ENCODE measurements around the gene ATXN10.
"Not testable (repeated sequence)": the region's sequence is repeated elsewhere in the genome, so short reads cannot be mapped to it uniquely, and the experiment has no call there.

Gene ATXN10

DNA sequence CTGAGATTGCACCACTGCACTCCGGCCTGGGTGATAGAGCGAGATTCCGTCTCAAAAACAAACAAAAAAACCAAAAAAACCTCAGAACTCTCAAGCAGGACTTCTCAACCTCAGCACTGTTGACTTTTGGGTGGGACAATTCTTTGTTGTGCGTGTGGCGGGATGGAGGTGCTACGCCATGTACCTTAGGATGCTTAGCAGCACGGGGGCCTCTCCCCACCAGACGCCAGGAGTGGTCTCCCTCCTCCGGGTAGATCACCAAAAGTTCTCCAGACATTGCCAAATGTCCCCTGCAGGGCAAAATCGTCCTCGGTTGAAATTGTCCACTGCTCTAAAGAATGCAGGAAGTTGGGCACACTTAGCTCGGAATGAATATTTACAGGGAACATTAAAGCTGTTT lies 26.9 kb upstream of the ATXN10 start:
- no peak for DNase-seq

DNA sequence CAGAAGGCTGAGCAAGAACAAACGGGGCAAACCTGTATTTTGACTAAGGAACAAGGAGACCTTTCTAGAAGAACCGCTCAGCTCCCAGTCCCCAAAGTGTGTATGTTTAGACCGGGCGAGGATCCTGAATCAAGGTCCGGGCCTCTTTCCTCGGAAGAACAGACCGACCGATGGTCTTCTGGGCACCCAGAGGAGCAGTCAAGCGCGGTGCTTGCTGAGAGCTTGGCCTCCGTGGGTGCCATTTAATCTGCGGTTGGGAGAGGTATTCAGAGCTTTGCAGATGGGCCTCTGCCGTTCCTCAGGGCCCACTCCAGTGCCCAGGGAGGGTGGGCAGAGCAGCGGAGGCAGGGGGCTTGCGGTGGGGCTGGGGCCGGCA lies 26.5 kb upstream of the ATXN10 start:
- DNase-seq: no peak

DNA sequence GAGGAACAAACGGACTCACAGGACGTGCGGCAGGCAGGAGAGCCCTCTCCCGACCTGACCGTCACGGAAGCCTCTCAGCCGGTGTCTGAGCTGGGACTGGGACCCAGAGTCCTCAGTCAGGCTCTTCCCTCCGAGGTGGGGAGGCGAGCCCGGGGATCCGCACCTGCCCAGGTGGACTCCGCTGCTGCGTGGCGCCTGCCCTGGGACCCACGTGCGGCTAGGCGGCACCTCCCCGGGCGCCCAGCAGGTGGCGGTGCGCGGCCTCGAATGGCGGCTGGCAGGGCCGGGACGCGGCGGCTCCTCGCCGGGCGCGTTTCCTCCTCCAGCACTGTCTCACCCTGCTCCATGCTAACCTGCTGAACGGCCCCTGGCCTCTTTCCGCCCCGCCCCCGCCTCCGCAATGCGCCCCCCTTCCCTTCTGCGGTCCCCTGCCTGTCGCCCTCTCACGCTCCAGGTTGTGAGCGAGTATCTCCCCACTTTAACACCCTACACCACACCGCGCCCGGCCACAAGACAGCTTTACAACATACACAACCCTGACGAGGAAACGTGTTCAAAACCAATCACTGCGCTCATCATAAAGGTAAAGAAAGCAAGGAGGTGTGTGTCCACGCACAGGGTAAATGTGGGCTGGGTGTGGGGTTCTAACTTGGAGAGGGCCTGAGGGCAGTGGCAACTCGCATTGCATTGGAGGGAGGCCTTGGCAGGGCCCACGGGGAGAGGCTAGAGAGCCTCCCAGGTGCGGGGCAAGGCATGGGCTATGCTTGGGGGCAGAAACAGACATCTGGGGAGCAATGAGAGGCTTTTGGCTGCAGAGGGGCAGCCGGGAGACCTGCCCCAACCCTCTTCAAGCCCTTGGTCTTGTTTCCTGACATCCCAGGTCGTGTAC lies 25.9 kb upstream of the ATXN10 start:
- peak; percentile 38 for DNase-seq

DNA sequence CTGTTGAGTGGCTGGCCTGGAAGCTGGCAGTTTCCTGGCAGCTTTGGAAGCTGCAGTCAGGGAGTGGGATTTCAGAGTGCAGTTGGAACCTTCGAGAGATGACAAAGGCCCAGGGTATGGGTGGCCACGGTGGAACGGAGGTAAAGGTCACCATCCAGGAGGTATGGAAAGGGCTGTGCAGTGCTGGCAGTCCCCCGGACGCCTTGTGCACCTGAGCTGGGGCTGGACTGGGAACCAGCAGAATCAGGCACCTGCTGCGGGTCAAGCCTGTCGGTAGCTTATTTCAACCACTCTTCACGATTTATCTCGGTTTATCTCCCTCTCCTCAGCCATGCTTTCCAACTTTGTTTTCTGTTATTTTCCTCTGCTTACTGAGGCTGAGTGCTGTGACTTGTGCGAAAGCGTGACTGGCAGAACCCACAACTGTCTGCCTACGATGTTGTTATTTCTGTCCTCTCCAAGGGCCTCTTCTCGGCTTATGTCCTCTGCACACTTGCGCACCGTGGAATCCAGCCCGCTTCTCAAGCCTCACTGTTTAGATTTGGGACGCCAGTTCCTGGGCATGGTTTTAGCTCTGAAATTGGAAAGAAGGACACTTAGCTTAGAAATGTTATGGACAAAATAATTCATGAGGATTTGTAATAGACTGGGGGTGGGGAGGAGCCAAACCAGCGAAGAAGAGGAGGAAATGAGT lies 24.0 kb upstream of the ATXN10 start:
- DNase-seq: no peak

DNA sequence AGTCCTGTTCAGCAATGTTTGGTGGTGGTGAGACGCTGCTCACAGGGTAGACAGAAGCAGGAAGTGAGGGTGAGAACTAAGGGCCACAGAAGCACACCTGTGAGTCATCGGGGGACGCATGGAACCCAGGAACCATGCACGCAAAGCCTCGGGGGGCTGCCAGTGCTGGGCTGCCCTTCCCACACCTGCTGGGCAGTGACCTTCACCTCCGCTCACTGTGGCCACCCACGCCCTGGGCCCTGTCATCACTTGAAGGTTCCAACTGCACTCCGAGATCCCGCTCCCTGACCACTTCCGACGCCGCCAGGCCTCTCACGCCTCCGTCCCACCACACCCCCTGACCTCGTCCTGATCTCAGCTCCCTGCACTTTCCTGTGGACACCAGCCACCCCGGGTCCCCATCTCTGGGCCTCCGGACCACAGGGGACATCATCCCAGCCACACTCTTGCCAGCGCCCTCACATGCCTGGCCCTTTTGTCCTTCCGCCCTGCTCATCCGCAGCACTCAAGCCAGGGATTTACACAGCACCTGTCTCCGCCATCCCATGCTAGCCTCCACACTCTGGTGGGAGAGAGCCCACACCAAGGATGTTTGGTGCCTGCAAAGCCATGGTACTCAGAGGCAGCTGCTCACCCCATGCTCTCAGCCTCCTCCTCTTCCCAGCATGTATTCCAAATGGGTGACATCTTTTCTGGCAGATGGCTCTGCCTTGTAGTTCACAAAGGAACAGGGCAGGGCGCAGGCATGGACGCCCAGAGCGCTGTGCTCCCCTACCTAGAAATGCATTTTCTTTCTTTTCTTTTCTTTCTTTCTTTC lies 23.1 kb upstream of the ATXN10 start:
- no peak for DNase-seq

DNA sequence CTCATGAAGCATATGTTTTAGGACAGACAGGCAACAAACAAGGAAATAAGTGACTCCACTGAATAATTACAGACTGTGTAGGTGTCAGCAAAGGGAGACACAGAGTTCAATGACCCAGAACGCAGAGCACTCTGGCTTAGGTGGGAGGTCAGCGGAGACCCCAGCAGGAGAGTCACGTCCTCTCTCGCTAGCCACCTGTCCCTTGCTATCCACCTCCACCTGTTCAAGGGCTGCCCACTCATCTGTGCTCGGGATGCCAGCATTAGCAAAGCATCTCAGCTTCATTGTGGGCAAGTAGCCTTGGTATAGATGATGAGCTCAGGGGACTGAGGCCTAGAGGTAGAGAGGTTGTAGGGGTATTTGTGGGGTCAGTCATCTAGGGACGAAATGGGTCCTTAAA lies 21.8 kb upstream of the ATXN10 start:
- no peak for DNase-seq

DNA sequence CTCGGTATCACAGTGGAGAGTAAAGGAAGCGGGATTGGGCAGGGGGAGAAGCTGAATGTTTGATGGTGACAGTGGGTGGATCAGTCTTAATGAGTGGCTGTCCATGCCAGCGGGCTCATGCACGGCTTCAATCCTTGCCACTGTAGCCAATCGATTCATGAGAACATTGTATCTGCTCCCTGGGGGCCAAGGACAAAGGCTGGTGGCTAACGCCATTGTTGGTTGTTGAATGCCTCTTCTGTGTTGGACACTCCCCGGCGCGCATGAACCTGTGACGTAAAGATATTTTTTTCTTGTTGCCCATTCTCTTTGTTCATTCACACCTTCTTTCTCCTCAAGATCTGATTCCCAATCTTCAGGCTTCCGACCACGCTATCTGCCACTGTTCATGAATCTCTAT lies 20.9 kb upstream of the ATXN10 start:
- DNase-seq: no peak

DNA sequence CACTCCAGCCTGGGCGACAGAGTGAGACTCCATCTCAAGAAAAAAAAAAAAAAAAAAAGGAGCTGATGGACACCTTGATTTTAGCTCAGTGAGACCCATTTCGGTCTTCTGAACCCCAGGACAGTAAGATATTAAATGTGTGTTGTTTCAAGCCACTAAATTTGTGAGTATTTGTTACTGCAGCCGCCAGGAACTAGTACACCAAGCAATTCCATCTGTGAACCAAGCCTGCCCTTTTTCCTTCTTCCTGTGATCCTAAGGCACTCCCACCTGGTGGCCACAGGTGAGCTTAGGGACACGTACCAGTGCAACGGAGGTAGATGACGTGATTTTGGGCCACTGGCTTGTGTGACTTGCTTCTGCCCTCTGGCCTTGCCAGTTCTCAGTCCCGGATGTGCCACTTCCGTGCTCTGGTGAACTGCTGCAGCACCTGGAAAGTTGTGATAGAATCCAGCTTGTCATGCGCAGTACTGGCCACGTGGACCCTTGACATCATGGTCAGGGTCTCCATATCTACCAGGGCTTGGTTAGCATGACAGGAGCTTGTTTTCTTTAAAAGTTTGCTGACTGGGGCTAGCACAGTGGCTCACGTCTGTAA lies 19.6 kb upstream of the ATXN10 start:
- no peak for DNase-seq

DNA sequence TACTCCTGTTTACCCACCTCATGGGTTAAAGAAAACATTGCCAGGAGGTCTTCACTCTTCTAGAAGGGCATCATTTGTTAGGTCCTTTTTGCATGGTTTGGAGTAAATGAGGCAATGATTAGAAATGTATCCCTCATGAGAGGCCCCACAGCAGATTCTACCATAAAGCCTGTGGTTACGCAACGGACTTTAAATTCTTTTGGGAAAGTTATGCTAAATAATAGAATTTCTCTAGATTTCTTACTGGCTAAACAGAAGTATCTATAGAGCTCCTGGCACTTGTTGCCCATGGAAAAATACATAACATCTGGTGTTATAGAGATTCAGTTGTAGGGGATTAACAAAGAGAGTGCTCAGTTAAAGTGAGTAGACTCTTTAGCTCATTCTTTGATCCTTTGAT lies 15.1 kb upstream of the ATXN10 start:
- no peak for DNase-seq

DNA sequence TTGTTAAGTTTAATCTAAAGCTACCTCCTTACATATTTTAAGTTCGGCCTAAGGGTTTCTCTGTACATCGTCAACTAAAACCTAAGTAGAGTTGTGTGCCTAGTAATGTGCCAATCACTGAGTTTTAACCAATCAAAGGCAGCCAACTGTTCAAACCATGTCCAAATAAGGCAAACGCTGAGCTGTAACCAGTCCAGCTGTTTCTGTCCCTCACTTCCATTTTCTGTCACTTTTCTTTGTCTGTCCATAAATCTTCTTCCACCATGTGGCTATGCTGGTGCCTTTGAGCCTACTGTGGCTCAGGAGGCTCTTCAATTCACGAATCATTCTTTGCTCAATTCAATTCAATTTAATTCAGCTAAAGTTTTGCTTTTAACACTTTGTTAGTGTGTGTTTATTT lies 13.9 kb upstream of the ATXN10 start:
- no peak for DNase-seq

DNA sequence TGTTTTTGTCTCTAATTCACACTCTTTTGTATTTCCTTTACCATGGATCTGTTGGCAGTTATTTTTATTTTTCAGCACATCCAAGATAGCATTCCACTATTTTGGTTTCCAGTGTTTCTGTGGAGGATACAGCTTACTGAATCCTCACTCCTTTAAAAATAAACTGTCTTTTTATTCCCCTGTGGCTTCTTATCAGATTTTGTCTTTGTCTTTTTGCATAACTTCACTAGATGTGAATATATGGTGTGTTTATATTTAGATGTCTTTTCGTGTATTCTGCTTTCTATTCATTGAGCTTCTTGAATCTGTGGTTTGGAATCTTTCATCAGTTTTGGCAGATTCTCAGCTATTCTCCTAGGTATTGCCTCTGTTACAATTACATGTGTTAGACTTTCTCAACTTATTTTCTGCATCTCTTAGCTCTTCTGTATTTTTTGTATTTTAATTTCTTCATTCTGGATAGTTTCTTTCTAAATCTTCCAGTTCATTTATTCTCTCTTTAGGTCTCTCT lies 7.4 kb upstream of the ATXN10 start:
- DNase-seq: no peak

DNA sequence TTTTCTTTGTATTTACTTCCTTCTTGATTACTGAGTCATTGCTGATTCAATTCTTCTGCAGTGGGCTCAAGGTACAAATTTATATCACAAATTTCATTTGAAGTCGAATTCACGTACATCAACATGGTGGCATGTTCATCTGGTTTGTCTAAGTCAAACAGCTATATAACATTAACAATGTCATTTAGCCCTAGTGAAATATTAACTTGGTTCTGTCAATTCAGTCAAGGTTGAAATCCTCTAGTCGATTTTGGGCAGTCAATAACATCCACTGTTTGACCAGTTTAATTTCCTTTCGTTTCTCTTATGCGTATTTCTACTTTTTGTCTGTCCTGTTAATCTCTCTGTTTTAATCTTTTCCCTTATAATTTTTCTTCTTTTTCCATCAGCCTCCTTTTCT lies 4.1 kb upstream of the ATXN10 start:
- no peak for DNase-seq

DNA sequence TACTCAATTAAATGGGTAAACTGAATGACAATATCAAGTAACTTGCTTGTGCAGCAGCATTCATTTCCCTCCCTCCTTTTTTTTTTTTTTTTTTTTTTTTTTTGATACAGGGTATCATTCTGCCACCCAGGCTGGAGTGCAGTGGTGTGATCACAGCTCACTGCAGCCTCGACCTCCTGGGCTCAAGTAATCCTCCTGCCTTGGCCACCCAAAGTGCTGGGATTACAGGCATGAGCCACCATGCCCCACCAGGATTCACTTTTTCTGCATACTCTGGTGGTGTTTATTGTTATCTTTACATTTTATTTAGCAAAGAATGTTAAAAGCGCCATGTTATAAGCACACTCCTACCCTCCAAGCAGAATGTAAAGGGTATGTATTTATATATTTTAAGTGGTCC lies 1.3 kb upstream of the ATXN10 start:
- DNase-seq: not testable (repeated sequence)

DNA sequence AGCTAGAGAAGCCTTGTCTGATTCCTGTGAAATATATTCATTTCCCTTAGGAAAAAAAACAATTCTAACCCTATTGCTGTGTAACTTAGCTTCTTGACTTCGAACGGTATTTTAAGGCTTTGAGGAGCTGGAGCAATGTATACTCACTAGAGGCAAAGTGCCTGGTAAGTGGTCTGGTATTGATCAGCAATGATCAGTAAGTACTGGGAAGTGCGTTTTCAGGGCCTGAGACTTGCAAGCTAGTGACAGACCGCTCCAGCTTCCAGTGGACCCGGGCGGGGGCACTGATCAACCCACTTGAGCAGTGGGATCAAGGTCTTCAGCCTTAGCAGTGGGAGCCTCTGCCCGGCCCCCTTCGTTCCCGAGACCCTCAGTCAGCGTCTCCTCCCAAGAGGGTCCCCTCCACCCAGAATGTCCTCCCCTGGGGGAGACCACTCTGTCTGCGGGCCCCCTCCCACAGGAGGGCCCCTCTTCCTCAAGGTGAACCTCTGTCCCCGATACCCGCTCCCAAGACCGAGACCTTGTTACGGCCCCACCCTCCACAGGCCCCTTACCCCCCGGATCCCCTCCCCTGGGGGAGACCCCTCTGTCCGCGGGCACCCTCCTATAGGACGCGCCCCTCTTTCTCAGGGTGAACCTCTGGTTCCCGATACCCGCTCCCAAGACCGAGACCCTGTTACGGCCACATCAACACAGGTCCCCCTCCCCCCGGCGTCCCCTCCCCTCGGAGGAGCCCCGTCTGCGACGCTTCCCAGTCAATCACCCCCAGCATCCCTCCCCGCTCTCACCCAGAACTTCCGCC lies 452 bp upstream of the ATXN10 start:
- DNase-seq: no peak

DNA sequence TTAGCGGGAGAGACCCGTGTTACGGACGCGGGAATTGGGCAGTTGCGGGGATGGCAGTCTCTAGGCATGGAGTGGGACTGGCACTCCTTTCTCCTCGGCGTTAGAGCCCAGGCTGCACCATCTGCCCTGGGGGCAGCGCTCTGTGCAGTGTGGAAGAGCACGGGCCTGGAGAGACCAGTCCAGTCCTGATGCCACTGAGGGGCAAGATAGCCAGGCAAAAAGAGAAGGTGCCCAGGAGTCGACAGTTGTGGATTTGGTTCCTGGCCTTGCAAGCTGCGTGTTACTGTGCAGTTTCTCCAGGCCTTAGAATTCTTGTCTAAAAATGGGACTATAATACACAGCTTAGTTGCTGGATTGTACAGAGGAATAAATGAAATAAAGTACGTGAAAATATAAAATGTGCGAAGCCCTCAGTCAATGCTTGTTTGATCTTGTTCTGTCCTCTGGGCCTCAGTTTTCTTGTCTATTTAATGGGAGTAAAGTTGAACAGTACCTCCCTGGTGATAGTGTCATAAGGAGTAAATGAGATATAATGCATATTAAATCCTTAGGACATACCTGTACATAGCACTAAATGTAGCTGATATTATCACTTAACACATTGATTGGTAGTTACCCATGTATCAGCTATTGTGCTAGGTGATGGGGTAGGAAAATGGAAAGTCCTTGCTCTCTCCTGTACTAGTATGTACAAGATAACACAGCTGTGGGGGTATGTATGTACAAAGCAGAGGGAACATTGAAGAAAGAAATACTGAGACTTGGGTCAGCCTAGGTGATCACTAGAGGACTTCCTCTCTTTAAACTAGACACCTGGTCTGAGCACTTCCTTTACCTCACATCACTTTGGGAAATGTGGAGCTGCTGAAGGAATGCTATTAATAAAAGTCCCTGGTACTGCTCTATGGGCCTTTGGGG lies 1.2 kb downstream of the ATXN10 start:
- no peak for DNase-seq

DNA sequence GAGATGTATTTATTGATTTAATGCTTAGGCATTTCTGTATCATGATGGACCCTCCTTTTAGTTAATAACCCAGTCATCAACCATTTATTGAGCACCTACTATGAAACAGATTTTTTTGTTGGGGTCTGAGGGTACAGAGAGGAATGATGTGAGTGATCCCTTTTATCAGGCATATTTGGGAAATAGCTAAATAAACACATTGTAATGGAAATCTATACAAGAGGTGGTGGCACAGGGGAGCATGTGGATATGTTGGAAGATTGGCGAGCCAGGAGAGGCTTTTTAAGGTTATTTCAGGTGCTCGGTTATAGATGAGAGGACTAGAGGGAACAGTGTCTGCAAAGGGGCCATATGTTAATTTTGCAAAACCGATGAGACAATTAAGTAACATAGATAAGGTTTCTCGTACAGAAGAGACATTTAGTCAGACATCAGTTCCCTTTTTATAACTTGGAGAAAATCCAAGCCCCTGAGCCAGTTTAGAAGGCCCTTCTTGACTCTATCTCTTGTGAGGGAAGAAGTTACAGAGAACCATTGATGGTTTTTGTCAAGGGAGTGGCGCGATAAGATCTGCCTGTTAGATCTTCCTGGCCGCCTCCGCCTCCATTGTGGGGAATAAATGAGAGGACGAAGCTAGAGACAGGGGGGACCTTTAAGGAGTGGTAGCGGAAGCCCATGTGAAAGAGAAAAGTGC lies 2.0 kb downstream of the ATXN10 start:
- no peak for DNase-seq

DNA sequence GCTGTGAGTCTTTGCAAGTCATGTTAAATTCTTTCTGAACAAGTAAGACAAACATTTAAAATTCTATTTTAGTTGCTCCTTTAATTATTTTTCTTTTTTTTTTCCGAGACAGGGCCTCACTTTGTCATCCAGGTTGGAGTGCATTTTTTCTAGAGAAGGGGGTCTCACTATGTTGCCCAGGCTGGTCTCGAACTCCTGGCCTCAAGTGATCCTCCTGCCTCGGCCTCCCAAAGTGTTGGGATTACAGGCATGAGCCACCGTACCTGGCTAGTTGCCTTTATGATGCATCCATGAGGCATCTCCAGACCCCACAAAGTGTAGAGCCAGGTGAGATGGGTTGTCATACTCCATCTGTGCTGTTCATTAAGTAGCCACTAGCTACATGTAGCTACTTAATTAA lies 4.4 kb downstream of the ATXN10 start:
- no peak for DNase-seq

DNA sequence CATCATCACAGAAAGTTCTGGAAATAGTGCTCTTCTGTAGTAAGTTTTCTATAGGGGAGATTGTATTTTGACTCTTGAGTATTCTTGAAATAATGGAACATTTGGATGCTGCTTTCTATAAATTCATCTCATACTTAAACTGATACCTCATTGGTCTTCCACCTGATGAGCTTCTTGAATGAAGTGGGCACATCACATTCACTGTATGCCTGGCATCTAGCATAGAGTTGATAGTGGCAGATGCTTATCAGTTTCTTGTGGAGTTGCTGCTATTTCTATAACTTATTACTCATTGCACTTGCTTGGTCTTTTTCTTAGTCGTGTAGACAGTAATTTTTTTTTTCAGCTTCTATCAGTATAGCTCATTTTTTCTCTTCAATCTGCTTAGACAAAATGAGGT lies 5.4 kb downstream of the ATXN10 start:
- DNase-seq: no peak

DNA sequence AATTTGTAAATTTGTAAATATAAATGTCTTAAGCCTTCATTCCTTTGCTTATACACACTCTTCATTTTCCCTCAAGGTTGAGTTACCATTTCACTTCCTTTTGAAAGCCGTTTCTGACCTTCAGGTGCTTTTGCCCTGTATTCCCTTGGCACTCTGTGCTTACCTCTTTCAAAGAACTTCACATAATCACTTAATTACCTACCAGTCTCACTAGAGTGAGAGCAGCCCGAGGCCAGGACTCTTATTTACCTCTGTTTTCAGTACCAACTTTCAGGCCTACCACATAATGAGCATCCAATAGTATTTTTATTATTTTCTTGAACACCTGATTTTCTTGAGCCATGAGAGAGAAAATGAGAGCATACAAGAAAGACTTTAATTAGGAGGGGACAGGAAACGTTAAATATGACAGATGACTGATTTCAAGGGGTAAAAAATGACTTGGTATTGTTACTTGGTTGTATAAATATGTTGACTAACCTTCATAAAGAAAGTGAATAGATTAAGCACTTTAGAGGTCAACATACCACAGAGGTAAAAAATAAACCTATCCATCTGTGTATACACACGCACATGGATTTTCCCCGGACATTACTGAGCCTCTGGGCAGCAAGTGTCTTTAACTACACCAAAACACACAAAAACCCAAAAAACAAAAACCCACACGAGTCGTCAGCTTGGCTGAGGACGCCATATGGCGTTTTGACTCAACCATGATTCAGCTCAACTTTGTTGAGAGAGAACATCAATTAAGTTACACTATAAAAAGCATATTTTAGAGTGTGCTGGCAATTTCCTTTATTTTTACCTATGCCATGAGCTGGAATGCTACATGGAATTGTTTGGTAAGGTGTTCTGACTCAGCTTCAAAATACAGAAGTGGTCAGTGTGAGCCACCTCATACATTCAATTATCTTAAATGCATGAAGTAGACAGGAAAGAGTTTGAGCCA lies 7.6 kb downstream of the ATXN10 start:
- DNase-seq: no peak

Measured in NCI-H1105 treated with DMSO at 0.1 percent for 48 hours (cell line).